ENCODE results near the gene FOXD2. TPM values are rescaled to one million over a fixed set of nuclear protein-coding genes. Genes with fewer than 3 reads are reported as not detected.
A peak's percentile ranks its signal among the peaks of the same experiment; 100 is the strongest.

The FOXD2 gene
- total RNA-seq, 1 experiment from 2014 or later: 0.40 TPM

DNA sequence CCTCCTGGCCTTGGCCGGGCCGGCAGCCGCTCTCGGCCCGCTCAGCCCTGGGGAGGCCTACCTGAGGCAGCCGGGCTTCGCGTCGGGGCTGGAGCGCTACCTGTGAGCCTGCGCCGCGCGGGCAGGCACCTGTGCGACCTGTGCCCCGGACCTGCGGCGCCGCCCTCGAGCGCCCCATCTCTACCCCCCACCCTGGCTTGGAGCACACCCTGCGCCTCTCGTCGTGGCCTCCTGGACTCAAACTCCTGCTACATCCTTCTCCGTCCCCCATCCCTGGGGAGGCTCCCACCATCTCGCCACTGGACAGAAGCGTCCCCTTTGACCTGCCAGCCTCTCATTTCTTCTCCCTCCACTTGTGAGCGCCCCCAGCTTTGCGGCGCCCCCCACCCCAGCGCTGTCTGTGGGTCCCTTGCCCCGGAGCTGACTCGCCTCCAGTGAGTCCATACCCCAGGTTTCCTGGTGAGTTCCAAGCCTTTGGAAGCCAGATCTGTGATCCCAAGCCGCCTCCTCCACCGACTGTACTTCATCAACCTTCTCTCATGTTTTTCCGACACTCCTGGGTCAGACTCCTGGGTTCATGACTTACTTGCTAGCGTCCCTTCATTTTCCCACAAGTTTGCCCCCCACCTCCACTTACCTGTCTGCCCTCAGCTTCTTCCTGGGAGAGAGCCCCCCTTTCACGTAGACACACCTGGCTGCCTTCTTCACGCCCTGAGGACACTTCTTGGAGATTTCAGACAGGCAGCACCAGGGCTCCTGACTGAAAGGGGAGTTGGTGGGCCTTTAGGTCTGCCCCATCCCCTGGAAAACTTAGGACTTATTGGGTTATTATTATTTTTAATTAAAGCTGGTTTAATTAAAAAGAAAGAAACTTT is 20.4 kb upstream of the FOXD2 start:
- DNase-seq (ENCODE audit: low read depth): no peak

DNA sequence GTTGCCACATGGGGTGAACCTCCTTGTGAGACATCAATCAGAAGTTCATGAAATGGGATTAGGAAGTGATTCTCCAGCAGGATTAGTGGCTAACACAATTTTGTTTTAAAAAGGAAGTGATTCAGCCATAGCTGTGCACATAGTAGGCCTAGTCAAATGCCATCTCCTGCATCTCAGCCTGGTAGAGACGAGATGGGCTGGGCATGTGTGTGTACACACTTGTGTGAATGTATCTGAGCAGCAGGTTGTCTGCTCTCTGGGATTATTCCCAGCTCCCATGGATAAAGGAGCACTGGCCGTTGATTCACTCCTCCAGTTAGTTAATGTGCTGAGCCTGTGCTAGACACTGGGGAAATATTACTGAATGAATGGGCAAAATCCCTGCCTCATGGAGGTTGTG is 19.7 kb upstream of the FOXD2 start:
- no peak for DNase-seq (ENCODE audit: low read depth)

DNA sequence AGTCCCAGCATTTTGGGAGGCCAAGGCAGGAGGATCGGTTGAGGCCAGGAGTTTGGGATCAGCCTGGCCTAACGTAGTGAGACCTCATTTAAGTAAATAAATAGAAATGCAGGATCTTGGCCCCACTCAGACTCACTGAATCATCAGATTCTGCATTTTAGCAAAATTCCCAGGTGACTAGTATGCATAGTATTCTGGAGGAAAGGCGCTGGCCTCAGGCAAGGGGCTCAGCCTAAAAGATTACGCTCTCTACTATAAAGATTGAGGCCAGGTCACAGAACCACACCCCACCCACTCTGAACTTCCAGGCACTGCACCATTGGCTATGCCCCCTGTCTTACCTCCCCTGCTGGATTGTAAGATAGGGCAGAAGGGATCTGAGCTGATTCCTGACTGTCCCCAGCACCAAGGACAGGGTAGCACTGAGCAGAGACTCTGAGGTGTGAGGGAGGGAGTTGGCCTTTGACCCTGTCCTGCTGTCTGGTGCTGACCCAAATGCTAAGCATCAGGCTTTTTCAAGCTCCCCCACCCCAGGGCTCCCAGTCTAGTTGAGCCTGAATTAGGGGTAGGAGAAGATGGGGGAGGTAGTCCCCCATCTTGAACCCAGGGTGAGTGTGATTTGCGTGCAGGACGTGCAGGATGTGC is 19.0 kb upstream of the FOXD2 start:
- DNase-seq (ENCODE audit: low read depth): no peak

DNA sequence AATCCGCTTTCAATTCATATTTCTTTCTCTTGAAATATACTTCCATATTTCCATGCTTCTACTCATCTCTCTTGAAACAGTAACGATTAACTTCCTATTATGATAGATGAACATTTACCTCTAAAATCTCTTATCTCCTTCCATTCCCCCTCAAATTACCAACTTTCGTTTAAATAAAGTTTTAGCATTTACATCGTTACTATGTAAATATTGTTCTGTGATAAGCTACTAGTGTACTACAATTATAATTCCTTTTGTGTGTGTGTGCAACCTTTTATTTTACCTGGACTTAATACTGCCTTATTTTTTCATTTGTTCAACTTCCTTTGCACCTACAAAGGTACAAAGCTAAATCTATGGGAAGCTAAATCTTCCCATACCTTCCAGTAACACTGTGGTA is 17.3 kb upstream of the FOXD2 start:
- DNase-seq (ENCODE audit: low read depth): no peak

DNA sequence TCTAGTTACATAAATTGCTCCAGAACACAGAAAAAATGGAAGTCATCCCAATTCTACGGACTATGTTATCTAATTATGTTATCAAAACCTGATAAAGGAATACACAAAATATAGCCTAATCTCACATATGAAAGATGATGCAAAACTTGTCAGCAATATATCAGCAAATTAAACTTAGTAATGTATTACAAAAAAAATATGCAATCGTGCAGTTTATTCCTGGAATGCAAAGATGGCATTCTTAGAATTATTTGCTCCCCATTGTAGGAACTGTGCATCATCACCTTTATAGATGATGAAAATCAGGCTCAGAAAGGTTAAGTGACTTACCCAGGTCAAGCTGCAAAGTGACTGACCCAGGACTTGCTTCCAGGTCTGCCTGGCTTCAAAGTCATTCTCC is 14.0 kb upstream of the FOXD2 start:
- DNase-seq (ENCODE audit: low read depth): no peak

DNA sequence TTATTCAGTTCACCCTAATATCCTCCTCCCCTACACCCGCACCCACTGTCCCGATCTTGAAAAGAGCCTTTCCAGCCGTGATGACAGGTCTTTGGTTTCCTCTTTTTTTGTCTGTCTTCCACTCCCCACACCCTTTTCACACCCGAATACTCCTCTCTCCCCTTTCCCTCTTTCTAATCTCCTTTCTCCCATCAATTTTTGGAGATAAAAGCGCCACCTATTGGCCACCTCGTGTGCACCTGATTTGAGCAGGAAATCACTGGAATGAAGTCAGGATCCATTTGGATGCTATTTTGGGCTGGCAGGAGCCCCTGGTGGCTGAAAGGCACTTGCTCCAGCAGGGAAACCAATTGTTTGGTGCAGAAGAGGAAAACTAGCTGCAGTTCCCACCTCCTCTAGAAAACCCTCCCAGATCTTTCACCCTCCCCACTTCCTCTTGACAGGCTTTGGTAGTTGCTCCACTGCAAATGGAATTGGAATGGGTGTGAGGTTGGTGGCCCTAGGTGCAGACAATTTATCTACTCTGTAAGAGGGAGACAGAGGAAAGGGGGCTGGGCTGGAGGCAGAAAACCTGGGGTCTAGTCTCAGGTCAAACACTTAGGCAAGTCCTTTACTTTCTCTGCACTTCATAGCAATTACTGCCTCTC is 13.4 kb upstream of the FOXD2 start:
- DNase-seq (ENCODE audit: low read depth): peak; percentile 70

DNA sequence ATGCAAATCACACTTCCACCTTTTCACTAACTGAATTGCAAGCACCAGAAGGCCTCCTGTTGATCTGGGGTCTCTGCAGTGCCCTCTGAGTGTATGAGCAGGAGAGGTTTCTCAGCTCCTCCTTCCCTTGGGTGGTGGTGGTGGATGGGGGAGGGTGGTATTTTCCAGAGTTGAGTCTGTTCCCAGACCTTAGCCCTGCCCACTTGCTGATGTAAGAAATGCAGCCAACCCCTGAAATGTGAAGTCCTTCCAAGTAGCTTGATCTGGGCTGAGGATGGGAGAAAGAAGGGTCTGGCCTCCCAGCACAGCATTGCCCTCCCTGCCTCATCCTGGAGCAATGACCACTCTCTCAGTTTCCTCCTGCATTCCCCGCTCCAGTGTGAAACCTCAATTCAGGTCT is 6.3 kb upstream of the FOXD2 start:
- DNase-seq (ENCODE audit: low read depth): peak; percentile 20

DNA sequence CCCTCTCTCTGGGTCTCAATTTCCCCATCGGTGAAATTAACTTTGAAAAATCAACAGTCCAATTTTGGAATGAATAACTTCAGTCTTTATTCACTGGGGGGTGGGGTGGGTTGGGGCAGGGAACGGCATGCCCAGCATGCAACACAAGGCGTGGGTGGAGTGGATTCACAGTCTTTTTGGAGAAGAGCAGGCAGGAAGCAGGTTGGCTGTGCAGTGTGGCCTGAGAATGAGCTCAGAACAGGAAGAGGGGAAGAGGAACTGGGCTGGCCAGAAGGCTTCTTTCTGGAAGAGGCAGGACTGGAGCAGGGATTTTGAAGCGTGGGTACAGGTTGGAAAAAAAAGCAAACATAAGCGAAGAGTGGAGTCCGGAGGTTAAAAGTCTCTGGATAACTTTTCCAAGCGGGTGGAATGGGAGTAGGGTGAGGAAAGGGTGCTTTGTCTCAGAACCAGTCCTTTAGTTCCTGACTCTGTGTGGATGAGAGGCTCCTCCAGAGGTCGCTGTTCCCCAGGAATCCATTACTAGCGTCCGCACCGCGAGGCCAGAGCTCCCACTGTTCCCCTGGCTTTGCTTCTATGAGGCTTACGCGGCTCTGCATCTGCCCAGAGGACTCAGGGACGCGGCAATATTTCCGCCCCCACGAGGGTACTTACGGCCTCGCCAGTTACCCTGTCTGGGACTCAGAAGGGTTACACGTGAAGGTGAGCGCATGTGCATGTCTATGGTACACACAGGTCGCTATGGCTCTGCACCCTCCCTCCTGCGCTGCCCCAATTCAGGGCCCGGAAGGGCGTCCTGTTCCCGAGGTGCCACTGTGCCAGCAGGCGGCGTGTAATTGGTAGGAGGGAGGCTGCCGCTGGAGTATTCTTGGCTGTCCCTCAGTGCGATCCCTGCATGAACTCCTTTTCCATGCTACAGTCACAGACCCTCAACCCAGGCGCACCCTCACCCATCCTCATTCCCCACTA is 5.5 kb upstream of the FOXD2 start:
- DNase-seq (ENCODE audit: low read depth): peak; percentile 58

DNA sequence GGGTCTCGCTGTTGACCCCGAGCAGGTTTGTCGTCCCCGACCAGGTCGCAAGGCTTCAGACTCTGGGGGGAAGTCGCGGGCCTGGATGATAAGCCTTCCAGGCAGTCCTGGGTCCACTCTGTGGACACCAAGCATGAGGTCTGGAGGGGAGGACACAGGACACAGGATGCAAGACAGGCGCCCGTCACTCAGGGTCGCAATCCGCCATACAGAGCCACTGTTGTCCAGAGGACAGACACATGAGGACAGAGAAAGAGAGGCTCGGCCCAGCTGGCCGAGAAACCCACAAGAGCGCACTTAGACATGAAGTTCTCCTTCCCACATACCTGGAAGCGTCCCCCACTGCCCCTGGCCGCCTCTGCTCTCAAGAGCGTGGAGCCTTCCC is 4.8 kb upstream of the FOXD2 start:
- DNase-seq (ENCODE audit: low read depth): no peak

DNA sequence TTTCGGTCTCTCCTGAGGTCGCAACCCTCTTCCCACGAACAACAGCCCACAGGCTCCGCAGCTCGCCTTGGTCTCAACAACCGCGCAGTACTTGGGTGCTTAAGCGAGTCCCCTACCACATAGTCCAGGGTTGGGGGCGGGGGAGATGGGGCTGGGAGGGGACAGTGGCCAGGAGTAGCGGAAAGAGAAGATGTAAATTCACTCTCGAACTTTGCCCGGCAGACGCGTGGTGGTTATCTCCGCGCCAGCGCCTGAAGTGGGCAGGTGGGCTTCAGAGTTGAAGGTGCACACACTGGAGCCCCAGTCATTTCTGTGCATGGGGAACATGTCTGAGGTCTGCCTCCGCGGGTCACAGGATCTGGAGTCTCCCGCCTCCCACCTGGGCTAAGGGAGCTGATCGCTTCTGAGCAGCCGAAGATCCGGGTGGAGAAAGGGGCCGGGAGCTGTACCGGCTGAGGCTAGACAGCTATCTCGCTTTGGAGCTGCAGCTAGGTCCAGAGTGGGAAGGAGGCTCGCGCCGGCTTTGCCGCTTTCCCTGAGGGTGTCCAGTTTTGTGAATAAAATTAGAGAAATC is 4.3 kb upstream of the FOXD2 start:
- no peak for DNase-seq (ENCODE audit: low read depth)

DNA sequence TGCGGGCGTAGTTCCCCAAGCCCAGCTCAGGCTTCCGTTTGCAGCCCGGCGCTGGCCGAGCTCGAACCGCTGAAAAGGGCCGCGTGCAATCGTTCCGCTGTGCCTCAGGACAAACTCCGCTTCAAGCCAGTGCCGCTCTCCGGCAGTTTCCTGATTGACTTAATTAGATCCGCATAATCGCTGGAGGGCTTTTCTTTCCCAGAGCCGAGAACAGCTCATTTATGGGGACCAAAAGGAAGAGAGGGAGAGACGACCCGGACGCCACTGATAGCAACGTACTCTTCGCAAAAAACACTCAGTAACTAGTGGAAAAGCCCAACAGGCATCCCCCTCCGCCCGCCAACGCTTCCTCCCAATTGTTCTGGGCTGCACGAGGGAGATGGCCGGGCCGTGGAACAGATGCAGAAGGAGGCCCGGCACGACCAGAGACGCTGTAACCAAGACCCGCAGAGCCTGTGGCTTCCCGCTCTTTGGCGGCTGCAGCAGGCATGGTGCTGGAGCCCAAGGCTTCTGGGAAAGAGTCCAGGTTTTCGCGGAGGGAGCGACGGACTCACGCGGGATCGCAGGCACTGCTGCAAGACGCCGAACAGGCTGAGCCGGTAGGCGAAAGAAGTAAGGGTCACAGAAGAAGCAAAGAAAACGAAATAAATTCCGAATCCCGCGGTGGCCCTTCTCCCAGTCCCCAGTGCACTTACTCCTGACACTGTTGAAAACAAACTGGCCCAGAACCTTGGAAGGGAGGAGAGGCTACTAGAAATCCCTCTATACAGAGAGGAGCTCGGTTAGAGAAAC is 3.6 kb upstream of the FOXD2 start:
- DNase-seq (ENCODE audit: low read depth): no peak

DNA sequence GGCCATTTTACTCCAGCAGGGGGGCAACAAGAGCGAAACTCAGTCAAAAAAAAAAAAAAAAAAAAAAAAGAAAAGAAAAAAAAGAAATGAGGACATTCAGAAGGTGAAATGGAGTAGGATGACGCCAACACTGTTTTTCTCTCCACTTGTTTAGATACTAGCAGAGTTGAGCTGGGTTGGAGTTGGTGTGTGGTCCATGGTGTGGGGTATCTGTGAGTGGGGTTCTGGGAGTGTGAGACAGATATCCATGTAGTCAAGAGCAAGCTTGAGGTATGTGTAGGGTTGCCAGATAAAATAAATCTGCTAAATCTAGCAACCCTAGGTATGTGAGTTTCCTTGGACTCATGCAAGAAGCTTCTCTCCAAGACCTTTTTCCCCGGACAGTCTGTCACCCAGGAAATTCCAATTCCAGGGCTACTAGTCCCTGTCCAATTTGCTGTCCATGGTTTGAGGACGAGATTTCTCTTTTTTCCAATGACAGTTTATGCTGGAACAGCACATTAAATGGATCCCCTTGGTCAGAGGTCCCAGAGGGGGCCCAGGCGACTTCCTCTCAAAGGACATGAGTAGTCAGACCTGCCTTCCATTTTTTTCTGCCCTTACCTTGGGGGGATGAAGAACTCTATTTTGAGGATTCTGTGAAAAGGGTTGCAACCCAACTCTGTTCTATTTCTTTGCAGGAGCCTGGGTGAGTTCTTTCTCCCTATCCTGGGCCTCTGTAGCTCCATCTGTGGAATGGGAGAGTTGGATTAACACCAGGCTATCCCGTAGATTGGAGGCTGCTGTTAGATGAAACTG is 2.1 kb upstream of the FOXD2 start:
- no peak for DNase-seq (ENCODE audit: low read depth)

DNA sequence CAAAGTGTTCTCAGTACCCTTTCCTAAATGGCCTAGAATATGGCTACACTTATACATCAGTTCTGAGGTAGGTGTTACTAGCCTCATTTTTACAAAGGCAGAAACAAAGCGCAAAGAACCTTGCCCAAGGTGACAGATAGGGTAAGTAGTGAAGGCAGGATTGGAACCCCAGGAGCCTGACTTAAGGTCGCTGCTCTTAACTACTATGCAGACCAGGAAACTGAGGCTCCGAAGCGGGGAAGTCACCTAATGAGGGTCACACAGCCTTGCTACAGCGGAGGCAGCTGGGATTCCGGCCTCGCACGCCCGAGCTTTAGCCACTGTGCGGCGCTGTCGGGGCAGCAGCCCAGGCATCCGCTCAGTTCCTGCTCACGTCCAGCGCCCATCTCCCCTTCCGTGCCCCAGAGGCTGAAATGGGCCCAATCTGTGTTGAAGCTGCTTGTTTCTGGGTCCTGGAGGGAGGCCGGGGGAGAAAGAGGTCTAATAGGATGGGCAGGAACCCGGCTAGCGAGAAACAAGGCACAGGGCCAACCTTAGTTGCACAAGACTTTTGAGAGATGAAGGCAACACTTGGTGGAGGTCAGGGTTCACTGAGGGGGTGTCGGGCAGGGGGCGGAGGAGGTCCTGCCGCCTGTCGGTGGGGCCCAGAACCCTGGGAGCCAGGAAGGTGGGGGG is 1.4 kb upstream of the FOXD2 start:
- DNase-seq (ENCODE audit: low read depth): peak; percentile 68

DNA sequence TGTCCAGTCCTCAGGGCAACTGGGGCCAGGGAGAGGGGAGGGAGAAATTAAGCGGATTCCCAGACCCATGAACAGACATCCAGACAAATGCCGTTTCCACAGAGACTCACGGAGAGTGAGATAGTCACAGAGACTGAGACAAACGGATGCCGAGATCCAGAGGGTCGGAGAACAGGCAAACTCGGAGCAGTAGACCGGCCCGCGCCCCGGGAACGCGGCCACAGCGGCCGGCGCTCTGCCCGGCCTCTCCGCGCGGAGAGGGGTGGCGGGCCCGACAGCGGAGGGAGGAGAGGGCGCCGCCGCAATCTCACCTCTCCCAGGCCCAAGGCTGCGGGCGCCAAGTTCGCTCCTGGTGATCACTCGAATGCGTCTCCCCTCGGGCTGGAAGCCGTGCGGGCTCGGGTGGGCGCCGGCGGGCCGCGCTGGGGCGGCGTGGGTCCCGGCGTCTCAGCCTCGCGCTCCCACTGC is 831 bp upstream of the FOXD2 start:
- peak; percentile 30 for DNase-seq (ENCODE audit: low read depth)

DNA sequence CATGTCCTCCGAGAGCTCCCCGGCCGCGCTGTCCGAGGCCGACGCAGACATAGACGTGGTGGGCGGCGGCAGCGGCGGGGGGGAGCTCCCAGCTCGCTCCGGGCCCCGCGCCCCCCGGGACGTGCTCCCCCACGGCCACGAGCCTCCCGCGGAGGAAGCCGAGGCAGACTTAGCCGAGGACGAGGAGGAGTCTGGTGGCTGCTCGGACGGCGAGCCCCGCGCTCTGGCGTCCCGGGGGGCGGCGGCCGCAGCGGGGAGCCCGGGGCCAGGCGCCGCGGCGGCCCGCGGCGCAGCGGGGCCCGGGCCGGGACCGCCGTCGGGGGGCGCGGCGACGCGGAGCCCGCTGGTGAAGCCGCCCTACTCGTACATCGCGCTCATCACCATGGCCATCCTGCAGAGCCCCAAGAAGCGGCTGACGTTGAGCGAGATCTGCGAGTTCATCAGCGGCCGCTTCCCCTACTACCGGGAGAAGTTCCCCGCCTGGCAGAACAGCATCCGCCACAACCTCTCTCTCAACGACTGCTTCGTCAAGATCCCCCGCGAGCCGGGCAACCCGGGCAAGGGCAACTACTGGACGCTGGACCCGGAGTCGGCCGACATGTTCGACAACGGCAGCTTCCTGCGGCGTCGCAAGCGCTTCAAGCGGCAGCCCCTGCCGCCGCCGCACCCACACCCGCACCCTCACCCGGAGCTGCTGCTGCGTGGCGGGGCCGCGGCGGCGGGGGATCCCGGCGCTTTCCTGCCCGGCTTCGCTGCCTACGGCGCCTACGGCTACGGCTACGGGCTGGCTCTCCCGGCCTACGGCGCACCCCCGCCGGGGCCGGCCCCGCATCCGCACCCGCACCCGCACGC is 547 bp downstream of the FOXD2 start:
- no peak for DNase-seq (ENCODE audit: low read depth)

DNA sequence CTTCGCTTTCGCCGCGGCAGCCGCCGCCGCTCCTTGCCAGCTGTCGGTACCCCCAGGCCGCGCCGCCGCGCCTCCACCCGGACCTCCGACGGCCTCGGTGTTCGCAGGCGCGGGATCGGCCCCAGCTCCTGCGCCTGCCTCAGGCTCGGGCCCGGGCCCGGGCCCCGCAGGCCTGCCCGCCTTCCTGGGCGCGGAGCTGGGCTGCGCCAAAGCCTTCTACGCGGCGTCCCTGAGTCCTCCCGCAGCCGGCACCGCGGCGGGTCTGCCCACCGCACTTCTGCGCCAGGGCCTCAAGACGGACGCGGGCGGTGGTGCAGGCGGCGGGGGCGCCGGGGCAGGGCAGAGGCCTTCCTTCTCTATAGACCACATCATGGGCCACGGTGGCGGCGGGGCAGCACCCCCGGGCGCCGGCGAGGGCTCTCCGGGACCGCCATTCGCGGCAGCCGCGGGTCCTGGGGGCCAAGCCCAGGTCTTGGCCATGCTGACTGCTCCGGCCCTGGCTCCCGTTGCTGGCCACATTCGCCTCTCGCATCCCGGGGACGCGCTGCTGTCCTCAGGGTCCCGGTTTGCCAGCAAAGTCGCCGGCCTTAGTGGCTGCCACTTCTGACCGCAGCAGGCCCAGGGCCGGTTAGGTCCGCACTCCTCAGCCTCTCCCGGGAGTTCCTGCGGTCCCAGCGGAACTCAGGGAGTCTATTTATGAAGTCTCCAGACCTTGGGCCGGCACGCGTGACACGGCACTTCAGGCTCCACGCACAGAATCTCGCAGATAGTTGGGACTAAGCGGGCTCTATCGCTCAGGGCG is 1.4 kb downstream of the FOXD2 start:
- no peak for DNase-seq (ENCODE audit: low read depth)

Measured in LHCN-M2 (cell line).